22Rv1 (cell line): ENCODE data around the gene VIM.
A peak's percentile ranks its signal among the peaks of the same experiment; 100 is the strongest.

ENCODE experiments used
- H3K27ac ChIP-seq: fragments of 450-650 bp; 2 replicates; pipeline ENCODE4 v1.5.1; 2017
- CTCF ChIP-seq: fragments of 450-650 bp; IDR thresholded peaks from 2 replicates; pipeline ENCODE4 v1.5.1; 2017; ENCODE audit warnings: mild to moderate bottlenecking
- ZFX ChIP-seq: fragments of 450-650 bp; IDR thresholded peaks from 2 replicates; pipeline ENCODE4 v1.6.1; 2017; ENCODE audit warnings: antibody characterized with exemption, borderline replicate concordance

Gene VIM

GRCh38 chr10:17201794-17202116, 26.3 kb upstream of the VIM start:
- TF ChIP-seq ZFX (peak; percentile 72), CTCF (no peak)
- peak overlapping the region; percentile 85 for H3K27ac ChIP-seq

- TF ChIP-seq ZFX (no peak), CTCF (no peak)
- no peak overlapping the region for H3K27ac ChIP-seq
Measured at GRCh38 chr10:17202506-17202905, 25.5 kb upstream of the VIM start.

GRCh38 chr10:17202999-17203398, 25.0 kb upstream of the VIM start:
- H3K27ac ChIP-seq, result no peak overlapping the region

DNA sequence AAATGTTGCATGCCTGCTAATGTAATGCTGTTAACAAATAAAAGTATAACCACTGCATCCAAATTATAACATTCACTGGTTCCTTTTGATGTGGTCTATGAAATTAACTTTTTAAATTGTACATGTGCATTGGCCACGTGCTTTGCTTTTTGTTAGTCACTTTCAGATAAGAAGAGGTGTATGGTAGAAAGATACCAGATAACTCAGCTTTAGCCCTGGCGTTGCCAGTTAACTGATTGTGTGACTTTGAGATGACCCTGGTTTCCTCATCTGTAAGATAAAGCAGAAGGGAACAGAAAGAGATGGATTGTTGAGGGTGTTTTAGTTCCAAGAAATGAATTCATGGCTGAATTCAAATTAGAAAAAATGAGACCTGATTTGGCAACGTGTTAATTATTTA, 24.6 kb upstream of the VIM start:
- TF ChIP-seq ZFX, result no peak
- TF ChIP-seq CTCF, result no peak
- H3K27ac ChIP-seq, result no peak overlapping the region

More at GRCh38 chr10:17202999-17203398, 25.0 kb upstream of the VIM start:
- TF ChIP-seq CTCF (no peak), ZFX (no peak)

GRCh38 chr10:17206210-17206709, 21.8 kb upstream of the VIM start:
- no peak for TF ChIP-seq ZFX
- H3K27ac ChIP-seq, result no peak overlapping the region

DNA sequence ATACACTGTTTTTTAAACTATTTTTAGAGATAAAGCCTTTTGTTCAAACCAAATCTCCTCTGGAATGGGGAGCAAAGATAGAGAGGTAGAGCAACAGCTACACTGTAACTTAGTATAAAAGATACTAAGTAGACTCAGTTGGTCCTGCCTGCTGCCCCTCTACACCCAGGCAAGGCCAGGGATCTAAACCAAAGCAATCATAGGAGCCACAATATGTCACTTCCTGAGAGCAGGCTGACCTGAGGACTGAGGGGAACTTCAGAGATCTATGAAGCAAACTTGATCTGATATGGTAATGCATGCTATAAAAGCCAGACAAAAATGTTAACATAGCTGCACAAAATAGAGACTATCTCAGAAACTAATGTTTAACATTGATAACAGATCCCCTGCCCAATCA, 19.6 kb upstream of the VIM start:
- TF ChIP-seq CTCF, result no peak
- no peak for TF ChIP-seq ZFX
- no peak overlapping the region for H3K27ac ChIP-seq

- H3K27ac ChIP-seq, result no peak overlapping the region
- TF ChIP-seq ZFX (no peak), CTCF (no peak)
Measured at GRCh38 chr10:17209302-17209701, 18.7 kb upstream of the VIM start.

GRCh38 chr10:17209881-17210280, 18.2 kb upstream of the VIM start:
- TF ChIP-seq ZFX (no peak), CTCF (no peak)

More at GRCh38 chr10:17209881-17210280, 18.2 kb upstream of the VIM start:
- no peak overlapping the region for H3K27ac ChIP-seq
